Body of pancreas (tissue), 4 donors: Measurements from ENCODE around the gene ECT2L.

Experiments used
- POLR2A ChIP-seq, 3 donors: fragments of 450-650 bp; IDR thresholded peaks; one replicate each; pipeline ENCODE4 v1.6.1; 2016; ENCODE audit warnings: antibody characterized with exemption in 3 of 3, mild to moderate bottlenecking in 2 of 3
- TF ChIP-seq, protein P1 (sequence below), 7 experiments: fragments of 450-650 bp in 4 of 7; fragments of 200-600 bp in 3 of 7; sonication (generic) in 3 of 7; IDR thresholded peaks; one replicate each; pipeline ENCODE4 v1.5.1; 2016 to 2019; ENCODE audit warnings: antibody characterized with exemption in 7 of 7

DNA sequence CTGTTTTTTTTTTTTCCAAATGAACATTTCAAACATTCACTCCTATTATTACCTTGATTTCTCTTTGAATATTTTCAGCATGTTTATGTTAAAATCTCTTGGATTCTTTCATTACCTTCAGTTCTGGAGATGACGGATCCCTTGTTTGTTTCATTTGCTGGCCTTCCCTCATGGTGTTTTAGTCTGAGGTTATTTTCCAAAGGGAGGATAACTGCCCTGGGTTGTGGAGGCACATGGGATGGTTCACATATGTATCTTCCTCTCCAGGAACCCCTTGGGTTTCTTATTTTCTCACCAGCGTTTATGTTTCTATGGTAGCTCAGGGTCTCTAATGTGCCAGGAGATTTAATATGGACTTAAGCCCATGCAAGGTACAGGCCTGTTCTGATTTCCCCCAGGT, 36.3 kb downstream of the ECT2L start:
- TF ChIP-seq, protein P1, sequence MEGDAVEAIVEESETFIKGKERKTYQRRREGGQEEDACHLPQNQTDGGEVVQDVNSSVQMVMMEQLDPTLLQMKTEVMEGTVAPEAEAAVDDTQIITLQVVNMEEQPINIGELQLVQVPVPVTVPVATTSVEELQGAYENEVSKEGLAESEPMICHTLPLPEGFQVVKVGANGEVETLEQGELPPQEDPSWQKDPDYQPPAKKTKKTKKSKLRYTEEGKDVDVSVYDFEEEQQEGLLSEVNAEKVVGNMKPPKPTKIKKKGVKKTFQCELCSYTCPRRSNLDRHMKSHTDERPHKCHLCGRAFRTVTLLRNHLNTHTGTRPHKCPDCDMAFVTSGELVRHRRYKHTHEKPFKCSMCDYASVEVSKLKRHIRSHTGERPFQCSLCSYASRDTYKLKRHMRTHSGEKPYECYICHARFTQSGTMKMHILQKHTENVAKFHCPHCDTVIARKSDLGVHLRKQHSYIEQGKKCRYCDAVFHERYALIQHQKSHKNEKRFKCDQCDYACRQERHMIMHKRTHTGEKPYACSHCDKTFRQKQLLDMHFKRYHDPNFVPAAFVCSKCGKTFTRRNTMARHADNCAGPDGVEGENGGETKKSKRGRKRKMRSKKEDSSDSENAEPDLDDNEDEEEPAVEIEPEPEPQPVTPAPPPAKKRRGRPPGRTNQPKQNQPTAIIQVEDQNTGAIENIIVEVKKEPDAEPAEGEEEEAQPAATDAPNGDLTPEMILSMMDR (IDR thresholded peaks at IDR 0.05), result no peak
- TF ChIP-seq POLR2A (IDR thresholded peaks at IDR 0.05), result no peak
